DMS153 treated with DMSO at 0.1 percent for 48 hours (cell line): ENCODE measurements around the gene YIPF3.
"Not testable (repeated sequence)": the region's sequence is repeated elsewhere in the genome, so short reads cannot be mapped to it uniquely, and the experiment has no call there.

Experiments used
- DNase-seq: peaks from one replicate; lab custom pipeline; 2025; ENCODE audit not compliant: unreplicated experiment; lab: John Stamatoyannopoulos, UW

YIPF3 gene

DNA sequence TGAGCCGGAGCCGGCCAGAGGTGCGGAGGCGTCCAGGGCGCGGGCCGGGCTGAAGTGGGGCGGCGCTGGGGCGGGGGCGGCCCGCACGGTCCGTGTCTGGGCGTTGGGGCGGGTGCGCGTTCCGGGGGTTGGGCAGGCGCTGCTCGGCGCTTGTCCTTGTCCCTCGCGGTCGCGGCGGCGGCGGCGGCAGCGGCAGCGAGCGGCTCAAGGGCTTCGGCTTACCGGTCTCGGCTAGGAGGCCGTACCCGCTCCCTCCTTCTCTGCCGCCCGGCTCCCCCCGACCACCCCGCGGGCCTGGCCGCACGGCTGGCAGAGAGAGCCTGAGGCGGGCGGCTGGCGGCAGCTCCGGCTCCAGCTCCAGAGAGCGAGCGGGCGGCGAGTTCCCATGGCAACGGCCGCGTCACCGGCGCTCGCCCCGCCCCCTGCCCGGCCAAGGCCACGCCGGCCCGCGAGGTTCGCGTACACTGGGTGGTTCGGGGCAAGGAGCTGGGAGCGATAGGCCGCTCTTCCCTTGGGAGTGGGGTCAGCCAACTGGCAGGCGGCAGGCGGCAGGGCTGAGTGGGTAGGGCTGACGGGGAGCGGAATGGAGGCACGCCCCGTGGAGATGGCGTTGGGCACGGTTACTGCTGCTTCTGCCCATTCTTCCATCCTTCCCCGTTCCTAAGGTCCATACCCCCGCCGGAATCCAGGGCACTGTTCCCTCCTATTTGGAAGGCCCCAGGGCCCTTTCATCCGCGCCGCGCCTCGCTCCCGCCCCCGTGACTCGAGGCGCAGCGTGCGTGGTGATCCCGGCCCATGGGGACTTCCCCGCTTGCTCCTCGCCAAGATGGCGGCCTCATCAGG lies 6.5 kb downstream of the YIPF3 start, which contains the start of gene LRRC73:
Gene LRRC73, minus strand, starts transcription at position 363 of the 843 bp plus-strand sequence. CDS start 561 bp downstream, outside the sequence.
- DNase-seq, result peak; percentile 51

DNA sequence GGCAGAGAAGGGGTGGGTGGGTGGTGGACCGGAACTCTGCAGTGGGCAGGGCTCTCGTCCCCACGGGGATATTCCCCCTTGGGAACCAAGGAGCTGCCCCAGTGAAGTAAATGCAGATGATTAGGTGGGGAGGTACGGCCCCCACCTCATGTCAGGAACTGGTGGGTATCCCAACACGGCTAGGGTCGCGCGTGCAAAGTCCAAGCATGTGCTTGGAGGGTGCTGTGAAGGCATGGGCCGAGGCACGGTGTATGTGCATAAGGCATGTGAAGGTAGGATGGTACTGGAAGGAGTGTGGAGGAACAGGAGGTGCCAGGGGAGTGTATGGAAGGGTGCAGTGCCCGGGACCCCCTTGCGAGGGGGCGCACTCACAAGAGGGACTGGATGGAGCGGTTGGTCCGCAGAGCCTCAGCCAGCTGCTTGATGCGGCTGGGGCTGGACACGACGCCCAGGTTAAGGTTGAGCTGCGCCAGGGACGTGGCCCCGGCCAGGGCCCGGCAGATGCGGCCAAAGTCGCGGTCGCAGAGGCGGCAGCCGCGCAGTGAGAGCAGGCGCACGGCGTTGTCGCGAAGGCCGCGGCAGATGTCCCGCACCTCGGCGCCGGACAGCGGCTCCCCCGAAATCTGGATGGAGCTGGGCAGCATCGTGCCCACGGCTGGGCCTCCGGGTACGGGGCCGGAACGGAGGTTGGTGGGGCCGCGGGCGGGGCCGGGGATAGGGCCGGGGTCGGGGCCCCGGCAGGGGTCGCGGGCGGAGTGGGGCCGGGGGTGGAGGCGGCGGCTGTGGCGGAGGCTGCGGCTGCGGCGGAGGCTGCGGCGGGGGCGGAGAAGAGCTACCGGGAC lies 7.4 kb downstream of the YIPF3 start:
- DNase-seq, result no peak

DNA sequence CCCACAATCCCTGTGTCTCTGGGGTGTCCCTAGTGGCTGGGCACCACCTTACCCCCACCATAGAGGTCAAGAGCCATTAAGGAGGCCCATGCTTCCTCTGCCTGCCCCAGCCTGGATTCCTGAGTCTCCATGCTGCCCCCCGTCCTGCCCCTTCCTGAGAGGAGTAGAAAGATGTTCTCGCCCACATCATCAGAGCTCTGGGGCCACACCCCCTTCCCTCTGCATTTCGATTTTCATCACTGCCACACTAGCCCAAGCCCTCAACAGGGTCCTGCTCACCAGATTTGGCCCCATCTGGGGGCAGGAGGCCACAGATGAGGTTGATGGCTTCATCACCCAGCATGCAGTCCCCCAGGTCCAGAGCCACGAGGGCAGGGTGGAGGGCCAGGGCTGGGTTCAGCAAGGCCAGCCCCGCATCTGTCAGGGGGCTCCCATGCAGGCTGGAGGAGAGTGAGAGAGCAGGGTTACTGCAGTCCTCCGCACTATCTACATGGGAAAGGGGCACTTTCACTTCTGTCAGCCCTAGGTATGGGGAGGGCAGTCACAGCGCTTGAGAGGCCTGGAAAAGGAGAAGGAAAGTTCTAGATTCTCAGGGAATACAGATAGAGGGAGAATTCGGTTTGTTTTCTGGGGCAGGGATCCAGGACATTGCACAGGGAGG lies 8.1 kb downstream of the YIPF3 start:
- no peak for DNase-seq

DNA sequence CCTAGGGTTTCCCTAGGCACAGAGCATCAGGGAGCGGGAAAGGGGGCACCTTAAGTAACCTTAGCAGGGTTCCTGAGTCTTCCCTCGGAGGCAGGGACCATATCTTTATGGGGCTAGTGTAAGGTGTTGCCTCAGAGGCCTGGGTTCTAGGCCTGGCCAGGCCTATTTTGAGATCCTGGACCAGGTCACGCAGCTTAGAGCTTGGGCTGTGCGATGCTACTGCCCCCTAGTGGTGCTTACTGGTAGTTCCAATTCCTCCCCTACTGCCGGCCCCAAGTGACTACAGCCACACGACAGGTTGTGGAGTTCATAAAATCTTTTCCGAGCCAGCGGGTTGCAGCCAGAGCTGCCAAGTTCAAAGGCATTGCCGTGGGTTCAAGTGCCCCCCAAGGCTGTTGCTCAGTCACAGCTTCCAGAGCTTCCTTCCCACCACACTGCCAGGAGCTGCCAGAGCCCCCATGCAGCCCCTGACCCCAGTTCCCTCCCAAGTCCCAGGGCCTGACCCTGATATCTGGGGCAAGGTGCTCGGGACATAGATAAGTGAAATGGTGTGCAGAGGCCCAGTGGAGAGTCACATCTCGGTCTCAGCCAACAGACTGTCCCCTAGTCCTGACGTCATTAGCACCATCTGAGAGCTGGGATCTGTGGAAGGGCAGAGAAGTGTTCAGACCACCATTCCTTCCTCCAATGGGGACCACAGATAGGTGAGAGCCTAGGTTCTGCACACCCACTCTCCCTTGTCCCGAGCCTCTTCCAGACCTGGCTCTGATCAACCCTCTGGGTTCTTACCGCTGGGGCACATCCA lies 9.9 kb downstream of the YIPF3 start:
- DNase-seq, result peak; percentile 61

DNA sequence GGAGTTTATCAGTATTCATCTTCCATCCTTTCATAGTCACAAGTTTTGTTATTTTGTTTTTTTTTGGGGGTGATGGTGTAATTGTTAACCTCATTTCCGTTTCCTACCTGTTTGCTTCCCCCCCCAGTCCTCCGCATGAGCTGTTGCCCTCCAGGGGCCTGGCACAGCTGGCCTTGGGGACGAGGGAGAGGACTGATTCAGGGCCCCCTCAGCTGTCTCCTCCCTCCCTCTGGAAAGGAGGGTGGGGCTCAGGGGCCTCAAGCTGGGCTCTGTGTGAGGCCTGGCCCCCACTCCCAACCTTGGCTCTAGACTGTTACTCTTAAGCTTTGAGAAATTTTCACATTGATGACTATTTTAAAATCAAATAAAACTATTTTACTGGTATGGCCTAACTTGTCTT lies 10.6 kb downstream of the YIPF3 start:
- DNase-seq, result no peak

DNA sequence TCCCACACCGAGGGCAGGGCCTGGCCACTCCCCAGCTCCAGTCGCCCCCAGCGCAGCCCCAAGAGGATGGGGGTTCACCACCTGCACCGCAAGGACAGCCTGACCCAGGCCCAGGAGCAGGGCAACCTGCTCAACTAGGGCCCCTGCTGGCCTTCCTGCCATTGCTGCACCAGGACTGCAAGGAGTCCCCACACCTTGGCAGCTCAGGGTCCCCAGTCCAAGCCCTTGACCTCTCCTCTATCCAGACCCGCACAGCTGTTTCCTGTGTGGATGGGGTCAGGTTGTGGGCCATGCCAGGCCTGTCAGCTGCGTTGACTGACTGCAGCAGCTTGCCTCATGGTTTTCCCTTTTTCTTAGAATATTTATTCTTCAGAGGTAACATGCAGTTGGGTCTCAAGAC lies 11.0 kb downstream of the YIPF3 start:
- DNase-seq, result no peak

DNA sequence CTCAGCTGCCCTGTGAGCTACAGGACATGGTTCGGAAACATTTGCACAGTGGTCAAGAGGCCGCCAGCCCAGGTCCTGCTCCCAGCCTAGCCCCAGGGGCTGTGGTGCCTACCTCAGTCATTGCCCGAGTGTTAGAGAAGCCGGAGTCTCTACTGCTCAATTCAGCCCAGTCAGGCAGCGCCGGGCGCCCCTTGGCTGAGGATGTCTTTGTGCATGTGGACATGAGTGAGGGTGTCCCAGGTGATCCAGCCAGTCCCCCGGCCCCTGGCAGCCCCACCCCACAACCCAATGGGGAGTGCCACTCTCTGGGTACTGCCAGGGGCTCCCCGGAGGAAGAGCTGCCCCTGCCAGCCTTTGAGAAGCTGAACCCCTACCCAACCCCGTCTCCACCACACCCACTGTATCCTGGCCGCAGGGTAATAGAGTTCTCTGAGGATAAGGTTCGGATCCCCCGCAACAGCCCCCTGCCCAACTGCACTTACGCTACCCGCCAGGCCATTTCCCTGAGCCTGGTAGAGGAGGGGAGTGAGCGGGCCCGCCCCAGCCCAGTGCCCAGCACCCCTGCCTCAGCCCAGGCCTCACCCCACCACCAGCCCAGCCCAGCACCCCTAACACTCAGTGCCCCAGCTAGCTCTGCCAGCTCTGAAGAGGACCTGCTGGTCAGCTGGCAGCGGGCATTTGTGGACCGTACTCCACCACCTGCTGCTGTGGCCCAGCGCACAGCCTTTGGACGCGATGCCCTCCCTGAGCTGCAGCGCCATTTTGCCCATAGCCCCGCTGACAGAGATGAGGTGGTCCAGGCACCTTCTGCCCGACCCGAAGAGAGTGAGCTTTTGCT lies 11.8 kb downstream of the YIPF3 start:
- no peak for DNase-seq

DNA sequence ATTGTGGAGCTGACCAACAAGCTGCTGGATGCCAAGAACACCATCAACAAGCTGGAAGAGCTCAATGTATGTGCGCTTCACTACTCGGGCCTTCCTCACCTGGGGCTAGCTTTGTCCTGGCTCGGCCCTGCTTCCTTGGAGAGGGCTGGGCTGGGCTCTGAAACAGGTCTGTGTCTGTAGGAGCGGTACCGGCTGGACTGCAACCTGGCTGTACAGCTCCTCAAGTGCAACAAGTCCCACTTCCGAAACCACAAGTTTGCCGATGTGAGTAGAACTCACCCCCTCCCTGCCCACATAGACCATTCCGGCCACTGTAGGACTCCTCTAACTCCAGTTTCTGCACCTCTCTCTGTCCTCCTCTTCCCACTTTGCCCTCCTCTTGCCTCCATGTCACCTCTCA lies 13.3 kb downstream of the YIPF3 start:
- no peak for DNase-seq

DNA sequence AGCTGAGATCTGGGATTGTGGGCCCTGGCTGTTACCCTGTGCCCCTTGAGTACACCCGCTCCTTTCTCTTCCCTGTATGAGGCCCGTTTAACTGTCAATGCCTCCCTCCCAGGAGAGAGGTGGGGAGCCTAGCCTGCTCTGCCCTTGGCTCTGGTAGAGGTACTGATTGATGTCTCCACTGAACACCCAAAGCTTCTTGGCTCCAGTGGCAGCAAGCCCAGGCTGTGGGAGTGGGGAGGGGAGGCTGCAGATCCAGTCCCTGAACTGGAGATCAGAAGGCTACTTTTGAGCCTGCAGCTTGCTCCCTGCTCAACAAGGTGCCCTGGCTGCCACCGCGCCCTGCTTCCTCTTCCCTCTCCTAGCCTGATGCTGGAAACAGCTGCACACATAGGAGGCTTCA lies 14.1 kb downstream of the YIPF3 start:
- DNase-seq, result no peak

DNA sequence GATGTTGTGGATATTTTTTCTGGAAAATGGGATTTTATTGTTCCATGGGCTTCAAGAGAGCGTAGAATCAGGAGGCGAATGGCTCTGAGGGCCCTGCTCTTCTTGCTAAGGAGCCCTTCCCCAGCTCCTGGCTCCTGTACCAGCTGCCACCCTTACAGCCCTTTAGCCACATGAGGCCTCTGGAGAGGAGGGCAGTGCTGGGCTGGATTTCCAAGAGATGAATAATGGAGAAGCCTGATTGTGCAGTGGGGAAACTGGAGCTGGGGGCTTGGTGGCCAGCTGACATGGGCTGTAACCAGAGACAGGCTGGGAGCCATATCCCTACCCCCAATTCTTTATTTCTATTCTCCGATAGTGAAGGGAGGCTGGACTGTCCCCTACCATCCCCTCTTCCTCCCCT lies 15.8 kb downstream of the YIPF3 start:
- no peak for DNase-seq

DNA sequence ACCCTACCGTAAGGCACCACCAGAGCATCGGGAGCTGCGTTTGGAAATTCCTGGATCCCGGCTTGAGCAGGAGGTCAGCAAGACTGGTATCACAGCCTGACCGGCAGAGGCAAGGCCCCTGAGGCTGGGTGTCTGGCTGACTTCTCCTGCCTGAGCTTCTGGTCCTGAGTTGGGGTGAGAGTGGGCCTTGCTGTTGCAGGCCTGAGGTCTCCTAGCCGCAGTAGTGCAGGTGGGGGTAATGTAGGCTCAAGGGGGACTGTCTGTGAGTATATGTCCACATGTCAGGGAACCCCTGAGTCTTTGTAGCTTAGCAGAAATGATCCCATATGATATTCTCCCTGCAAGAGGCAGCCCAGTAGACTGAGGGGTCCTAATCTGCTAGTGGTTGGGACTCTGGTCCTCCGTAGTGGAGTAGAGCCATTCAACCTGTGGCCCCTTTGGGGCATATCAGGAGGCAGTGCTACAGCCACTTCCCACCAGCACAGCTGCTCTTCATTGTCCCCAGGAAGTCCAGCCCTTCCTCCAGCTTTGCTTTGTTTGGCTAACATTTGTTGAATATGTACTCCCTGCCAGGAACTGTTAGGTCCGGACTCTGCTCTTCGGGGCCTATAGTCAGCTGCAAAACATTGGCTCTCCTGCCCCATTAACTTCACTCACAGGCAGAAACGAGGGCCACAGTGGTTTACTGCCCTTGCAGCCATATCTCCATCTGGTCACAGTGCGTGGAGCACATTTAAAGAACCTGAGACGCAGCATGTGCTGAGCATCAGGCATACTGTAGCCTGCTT lies 17.5 kb downstream of the YIPF3 start:
- no peak for DNase-seq

DNA sequence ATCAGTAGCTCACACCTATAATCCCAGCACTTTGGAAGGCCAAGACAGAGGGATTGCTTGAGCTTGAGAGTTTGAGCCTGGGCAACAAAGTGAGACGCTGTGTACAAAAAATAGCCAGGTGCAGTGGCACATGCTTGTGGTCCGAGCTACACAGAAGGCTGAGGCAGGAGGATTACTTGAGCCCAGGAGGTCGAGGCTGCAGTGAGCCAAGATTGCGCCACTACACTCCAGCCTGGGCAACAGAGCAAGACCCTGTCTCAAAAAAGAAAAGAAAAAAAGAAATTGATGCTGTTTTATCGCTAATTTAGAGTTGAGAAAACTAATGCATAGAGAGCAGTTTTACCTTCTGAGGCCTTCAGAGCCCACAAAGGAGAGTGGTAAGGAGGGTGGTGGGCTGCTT lies 18.4 kb downstream of the YIPF3 start:
- not testable (repeated sequence) for DNase-seq

DNA sequence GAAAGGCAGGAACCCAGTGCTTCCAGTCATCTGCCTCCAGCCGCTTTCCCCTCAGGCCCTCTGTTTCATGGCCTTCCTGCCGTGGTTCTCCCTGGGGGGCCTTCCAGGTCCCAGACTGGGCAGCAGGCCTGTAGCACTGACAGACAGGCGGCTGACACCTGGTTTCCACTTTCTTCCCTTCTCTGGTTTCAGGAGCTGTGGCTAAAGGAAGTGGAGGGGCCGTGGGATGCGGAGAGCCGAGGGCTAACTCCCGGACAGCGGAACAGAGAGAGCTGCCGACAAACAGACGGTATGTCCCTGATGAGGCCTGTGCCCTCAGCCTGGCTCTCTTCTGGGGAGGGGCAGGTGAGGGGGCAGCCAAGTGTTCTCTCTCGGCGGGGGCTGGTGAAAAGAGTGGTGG lies 19.0 kb downstream of the YIPF3 start:
- no peak for DNase-seq

DNA sequence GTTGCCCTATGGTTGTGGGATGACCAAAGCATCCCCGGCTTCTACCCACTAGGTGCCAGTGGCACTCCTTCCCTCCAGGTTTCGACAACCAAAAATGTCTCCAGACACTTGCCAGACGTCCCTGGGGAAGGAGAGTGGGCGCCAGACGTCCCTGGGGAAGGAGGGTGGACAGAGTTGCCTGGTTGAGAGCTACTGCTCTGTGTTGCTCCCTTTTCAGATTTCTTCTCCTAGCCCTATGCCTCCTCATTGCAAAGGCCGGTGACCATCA lies 19.7 kb downstream of the YIPF3 start:
- no peak for DNase-seq

DNA sequence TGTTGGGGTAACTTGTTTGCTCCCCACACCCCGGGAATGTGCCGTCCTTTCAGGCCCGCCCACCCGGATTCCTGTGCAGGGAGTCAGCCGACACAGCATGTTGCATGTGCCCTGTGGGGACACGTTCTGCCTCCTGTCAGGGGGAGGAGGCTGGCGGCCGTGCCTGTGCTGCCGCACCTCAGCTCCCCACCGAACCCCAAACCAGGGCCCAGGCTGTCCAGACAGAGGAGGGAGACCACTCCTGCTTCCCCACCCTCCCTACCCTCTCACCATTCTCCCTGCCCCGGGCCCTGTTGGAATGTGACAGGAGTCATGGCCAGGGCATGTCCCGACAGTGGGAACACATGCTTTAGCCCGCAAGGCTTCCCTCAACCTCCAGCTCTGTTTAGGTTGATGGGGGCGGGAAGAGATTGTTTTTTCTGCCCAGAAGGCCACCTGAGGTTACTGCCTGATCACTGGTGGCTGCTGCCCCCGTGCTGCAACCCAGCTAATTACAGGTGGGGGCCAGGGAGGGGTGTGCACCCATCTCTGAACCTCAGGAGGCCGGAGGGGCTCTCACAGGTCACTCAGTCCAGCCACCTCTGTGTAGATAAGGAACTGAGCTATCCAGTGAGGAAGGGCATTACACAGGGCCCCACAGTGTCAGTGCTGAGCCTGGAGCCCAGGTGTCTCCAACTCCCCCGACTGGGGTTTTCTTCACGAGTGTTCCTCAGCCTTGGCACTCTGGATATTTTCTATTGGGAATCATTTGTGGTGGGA lies 20.2 kb downstream of the YIPF3 start:
- DNase-seq, result no peak

DNA sequence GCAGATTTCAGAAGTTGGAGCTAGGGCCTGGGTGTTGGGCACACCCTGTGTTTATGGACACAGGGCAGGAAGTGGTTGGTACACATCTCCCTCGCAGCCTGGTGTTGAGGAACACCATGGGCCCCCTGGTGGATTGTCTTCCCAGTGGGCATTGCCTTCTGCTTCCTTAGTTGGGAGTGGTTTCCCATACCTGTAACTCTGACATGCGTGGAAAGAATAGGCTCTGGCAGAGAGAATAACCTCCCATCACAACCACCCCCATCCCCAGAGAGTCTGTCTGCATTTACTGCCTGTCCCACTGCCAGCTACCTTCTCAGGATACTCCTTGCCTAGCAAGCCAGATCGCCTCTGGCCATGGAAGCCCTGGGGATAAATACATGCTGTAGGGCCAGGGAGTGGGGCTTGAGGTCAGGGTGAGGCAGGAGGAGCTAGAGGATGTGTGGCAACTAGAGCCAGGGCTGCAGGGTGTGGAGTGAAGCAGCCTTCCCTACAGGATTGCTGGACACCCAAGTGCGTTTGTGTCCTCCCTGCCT lies 21.3 kb downstream of the YIPF3 start:
- no peak for DNase-seq

DNA sequence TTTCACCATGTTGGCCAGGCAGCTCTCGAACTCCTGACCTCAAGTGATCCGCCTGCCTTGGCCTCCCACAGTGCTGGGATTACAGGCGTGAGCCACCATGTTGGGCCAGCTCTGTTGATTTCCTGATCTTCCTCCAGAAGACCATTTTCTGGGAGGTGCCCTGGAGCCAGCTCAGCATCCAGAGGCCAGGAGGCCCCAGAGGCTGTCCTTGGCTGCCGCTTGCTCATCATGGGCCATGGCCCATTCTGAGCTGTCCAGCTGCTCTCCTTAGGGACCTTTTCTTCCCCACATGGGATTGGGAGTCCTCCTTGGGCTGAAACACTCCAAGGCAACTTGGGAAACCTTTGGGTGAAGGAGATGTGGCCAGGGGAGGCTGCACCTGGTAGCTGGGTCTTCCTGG lies 22.0 kb downstream of the YIPF3 start:
- DNase-seq, result no peak

DNA sequence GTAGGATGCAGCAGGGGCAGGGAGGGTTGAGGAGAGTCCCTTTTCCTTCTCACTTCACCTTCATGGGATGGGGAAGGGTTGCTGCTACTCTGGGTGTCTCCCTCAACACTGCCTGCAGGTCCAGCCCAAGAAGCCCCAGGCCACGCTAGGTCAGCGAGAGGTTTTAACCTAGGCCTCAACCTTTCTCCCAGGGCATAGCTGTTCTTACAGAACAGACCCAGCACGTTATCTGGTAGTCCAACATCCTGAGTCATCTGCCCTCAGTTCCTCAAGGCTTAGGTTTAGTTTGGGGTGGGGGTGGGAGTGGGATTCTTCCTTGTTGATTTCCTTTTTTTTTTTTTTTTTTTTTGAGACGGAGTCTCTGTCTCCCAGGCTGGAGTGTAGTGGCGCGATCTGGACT lies 22.4 kb downstream of the YIPF3 start:
- no peak for DNase-seq
